Measurements from ENCODE around the gene LIX1.

DNA sequence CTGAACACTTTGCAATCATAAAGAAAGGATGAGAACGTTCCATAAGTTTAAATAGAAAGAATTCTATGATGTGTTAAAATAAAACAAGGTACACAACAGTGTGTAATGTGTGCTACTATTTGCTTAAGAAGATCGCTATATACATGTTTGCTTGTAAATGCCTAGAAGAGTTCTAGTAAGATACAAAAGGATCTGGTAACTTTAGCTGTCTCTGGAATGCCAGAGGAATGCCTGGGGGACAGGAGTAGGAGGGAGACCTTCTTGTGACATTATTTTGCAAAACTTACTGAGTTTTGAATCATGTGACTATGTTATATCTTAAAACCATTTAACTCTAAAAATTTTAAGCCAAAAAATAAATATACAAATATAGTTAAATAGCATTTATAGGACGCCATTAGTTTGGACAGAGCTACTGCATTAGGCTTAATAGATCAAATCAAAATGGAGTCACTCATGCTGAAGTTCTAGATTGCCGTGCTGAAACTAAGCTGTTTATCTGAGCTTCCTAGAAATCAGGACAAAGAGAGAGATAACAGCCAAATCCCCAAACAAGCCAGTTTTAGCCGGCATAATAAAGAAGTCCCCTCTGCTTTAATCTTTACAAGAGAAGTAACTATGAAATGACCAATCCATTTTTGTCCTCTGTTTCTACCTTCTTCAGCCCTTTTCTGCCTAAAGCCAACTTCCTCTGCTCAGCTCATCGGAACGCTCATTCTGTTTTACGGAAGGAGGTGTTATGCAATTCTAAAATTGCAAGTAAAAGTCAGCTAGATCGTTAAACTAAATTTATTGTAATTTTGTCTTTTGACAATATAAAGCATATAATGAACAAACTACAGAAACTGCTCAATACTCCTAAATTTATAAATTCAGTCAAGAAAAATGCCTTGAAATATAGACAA is 44.8 kb downstream of the LIX1 start:
- TF ChIP-seq CTCF (IDR thresholded peaks at IDR 0.05; ENCODE audit: low read length) (no peak), EZH2 (IDR thresholded peaks at IDR 0.05; ENCODE audit: borderline replicate concordance, low read length) (no peak)

Measured in OCI-LY1 (cell line).